K562 (cell line): ENCODE measurements around the gene CLCF1. TPM values are rescaled to one million over a fixed set of nuclear protein-coding genes. Genes with fewer than 3 reads are reported as not detected.

Experiments used
- ATF7 ChIP-seq: fragments of 450-650 bp; IDR thresholded peaks from 2 replicates; pipeline ENCODE4 v1.7.1; 2014; ENCODE audit warnings: mild to moderate bottlenecking, moderate library complexity
- BRD9 ChIP-seq: fragments of 450-650 bp; IDR thresholded peaks from 2 replicates; pipeline ENCODE4 v1.6.1; 2018; ENCODE audit warnings: low read depth; ENCODE audit not compliant: partially characterized antibody
- DACH1 ChIP-seq: fragments of 450-650 bp; IDR thresholded peaks from 2 replicates; pipeline ENCODE4 v1.6.1; 2018; ENCODE audit not compliant: partially characterized antibody
- FIP1L1 ChIP-seq: fragments of 200-400 bp; formaldehyde crosslinking; IDR thresholded peaks from 2 replicates; pipeline ENCODE4 v1.6.1; 2018; ENCODE audit warnings: mild to moderate bottlenecking, low read depth, low read length; ENCODE audit not compliant: poor library complexity, severe bottlenecking
- FOXK1 ChIP-seq: sonication (generic); formaldehyde crosslinking; IDR thresholded peaks from 2 replicates; pipeline ENCODE4 v1.8.0; 2022; ENCODE audit warnings: missing genetic modification reagents, mild to moderate bottlenecking, borderline replicate concordance
- HLTF ChIP-seq: fragments of 450-650 bp; IDR thresholded peaks from 2 replicates; pipeline ENCODE4 v1.6.1; 2016
- NFIX ChIP-seq: fragments of 250-450 bp; sonication (Bioruptor Pico); IDR thresholded peaks from 2 replicates; pipeline ENCODE4 v1.4.0; 2020; ENCODE audit warnings: low read depth, mild to moderate bottlenecking, moderate library complexity
- POLR2AphosphoS5 ChIP-seq: IDR thresholded peaks from 2 replicates; pipeline ENCODE4 v1.6.1; 2011; ENCODE audit warnings: mild to moderate bottlenecking, low read depth, low read length, moderate library complexity; ENCODE audit not compliant: control insufficient read depth, insufficient read depth
- POLR3G ChIP-seq: IDR thresholded peaks from 2 replicates; pipeline ENCODE4 v1.6.1; 2011; ENCODE audit not compliant: insufficient read length, insufficient replicate concordance; ENCODE audit errors: extremely low read depth
- SIN3A ChIP-seq, 2 experiments: fragments of 150-350 bp in 1 of 2; IDR thresholded peaks; 2 replicates each; pipeline ENCODE4 v1.6.1; 2011 to 2016; ENCODE audit warnings: borderline replicate concordance in 2 of 2, low read depth in 2 of 2, low read length in 2 of 2, mild to moderate bottlenecking in 2 of 2, moderate library complexity in 2 of 2; ENCODE audit not compliant: control insufficient read depth in 1 of 2
- SMAD4 ChIP-seq: fragments of 250-450 bp; sonication (Bioruptor Pico); conservative IDR thresholded peaks from 2 replicates; pipeline ENCODE4 v1.8.0; 2021; ENCODE audit warnings: inconsistent platforms, mild to moderate bottlenecking, moderate library complexity
- SNIP1 ChIP-seq: fragments of 450-650 bp; IDR thresholded peaks from 2 replicates; pipeline ENCODE4 v1.7.1; 2017; ENCODE audit warnings: low read depth, mild to moderate bottlenecking
- STAG1 ChIP-seq: sonication (generic); formaldehyde crosslinking; IDR thresholded peaks from 2 replicates; pipeline ENCODE4 v1.5.0; 2020; ENCODE audit warnings: missing genetic modification reagents, borderline replicate concordance
- TEAD2 ChIP-seq: fragments of 450-650 bp; IDR thresholded peaks from 2 replicates; pipeline ENCODE4 v1.6.1; 2016; ENCODE audit warnings: missing genetic modification characterization, control low read depth, missing compliant biosample characterization
- TRIM28 ChIP-seq: fragments of 450-650 bp; IDR thresholded peaks from 2 replicates; pipeline ENCODE4 v1.6.1; 2017
- ZBTB1 ChIP-seq: sonication (generic); formaldehyde crosslinking; IDR thresholded peaks from 2 replicates; pipeline ENCODE4 v1.8.1; 2023; ENCODE audit warnings: missing genetic modification reagents, low read depth, mild to moderate bottlenecking, borderline replicate concordance
- ZNF239 ChIP-seq: fragments of 250-450 bp; sonication (Bioruptor Pico); IDR thresholded peaks from 2 replicates; pipeline ENCODE4 v1.4.0; 2020; ENCODE audit warnings: mild to moderate bottlenecking
- ZNF24 ChIP-seq: fragments of 450-650 bp; IDR thresholded peaks from 2 replicates; pipeline ENCODE4 v1.6.1; 2016
- ZNF263 ChIP-seq: sonication (generic); formaldehyde crosslinking; IDR thresholded peaks from 2 replicates; pipeline ENCODE4 v1.8.0; 2022; ENCODE audit warnings: mild to moderate bottlenecking, missing genetic modification reagents, borderline replicate concordance
- ZNF384 ChIP-seq: IDR thresholded peaks from 2 replicates; pipeline ENCODE4 v1.6.1; 2012; ENCODE audit warnings: low read depth, low read length, improper control_type of control experiment
- ZNF717 ChIP-seq: fragments of 250-450 bp; sonication (Bioruptor Pico); IDR thresholded peaks from 2 replicates; pipeline ENCODE4 v1.5.0; 2021
- ZNF830 ChIP-seq: fragments of 250-450 bp; sonication (Bioruptor Pico); IDR thresholded peaks from 2 replicates; pipeline ENCODE4 v1.5.0; 2021; ENCODE audit warnings: mild to moderate bottlenecking
- polyA plus RNA-seq, 8 experiments: library from polyadenylated mRNA; depleted of rRNA in 4 of 8; stranded (reverse) in 5 of 8; unstranded in 3 of 8; fragments of >200 nt; fragmentation: Nextera tagmentation in 2 of 8; fragmentation: Illumina TruSeq in 1 of 8; extraction: Ambion mirVana in 2 of 8; extraction: Trizol in 1 of 8; gene quantifications; 2 replicates each; pipeline versions ENCODE4 v1.2.1 to v1.2.3, GENCODE V29; 2011 to 2014; ENCODE audit warnings: inconsistent platforms in 1 of 8, missing spikeins in 1 of 8
- total RNA-seq, 7 experiments: library from RNA; depleted of rRNA in 6 of 7; stranded (reverse); fragments of >200 nt in 6 of 7; fragmentation: Illumina TruSeq in 2 of 7; extraction: Trizol in 2 of 7; gene quantifications; 2 replicates each; pipeline versions ENCODE4 v1.2.1 to v1.2.3, GENCODE V29; 2011 to 2021; ENCODE audit warnings: low replicate concordance in 1 of 7
- TF ChIP-seq, protein P1 (sequence below), 2 experiments: fragments of 450-650 bp; IDR thresholded peaks; 2 replicates each; pipeline ENCODE4 v1.6.1; 2018; ENCODE audit warnings: mild to moderate bottlenecking in 2 of 2, low read depth in 1 of 2; ENCODE audit not compliant: partially characterized antibody in 2 of 2
- TF ChIP-seq, protein P2 (sequence below): fragments of 250-450 bp; sonication (Bioruptor Pico); IDR thresholded peaks from 2 replicates; pipeline ENCODE4 v1.8.0; 2021; ENCODE audit warnings: moderate library complexity, mild to moderate bottlenecking, inconsistent platforms

The CLCF1 gene
- total and polyA plus RNA-seq, 9 of the 15 experiments (the other 6 are each of a cell fraction or from before 2014, with no cell fraction given) = 0.49 to 5.8 (median 3.0) TPM

DNA sequence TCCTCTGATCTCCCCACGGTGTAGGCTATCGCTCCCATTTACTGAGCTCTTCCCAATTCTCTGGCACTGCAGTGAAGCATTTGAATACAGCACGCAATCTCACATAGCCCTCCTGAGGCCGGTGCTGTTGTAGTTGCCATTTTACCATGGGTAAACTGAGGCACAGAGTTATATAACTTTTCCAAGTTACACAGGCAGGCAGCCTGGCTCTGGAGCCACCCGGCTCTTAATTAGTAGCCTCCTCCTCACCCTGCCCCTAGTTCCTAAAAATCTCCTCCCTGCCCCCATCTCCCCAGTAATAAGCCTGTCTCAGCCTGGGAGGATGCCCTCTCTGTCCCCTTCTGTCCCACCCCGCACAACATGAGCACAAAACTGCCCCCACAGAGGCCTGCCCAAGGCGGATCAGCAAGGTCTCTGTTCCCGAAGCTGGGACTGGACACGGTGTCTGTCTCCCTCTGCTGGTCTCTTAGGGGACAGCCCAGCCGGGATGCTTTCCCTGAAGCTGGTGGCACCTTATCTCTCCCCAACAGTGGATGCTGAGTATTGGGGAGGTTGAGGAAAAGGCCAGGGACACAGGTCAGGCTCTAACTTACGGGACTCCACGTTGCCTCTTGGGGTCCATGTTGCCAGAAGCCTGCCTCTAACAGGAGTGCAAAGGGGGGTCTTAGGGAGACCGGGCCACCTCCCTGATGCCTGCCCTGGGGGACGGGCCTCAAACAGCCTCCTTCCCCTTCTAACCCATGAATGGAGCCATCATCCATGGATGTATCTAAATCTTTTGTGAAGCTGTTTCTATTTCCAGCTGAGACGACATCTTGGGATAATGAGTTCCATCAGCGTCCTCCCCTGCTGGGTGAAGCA is 9.1 kb upstream of the CLCF1 start (continued):
- TF ChIP-seq STAG1 (CRISPR knock-in tag) (peak; percentile 90; the same call in 1 of the 2 replicates), TEAD2 (tag) (no peak), NFIX (CRISPR knock-in tag) (no peak), BRD9 (peak; percentile 88), POLR2AphosphoS5 (no peak), FIP1L1 (no peak), ATF7 (no peak), ZNF384 (0 out of 2 replicates have a peak, but pooled peaks have one; percentile 9), POLR3G (no peak), HLTF (no peak), TRIM28 (no peak), FOXK1 (no peak; the same call in 1 of the 2 replicates), SNIP1 (no peak), ZNF24 (no peak), DACH1 (no peak), ZBTB1 (CRISPR knock-in tag) (no peak), ZNF717 (CRISPR knock-in tag) (no peak), ZNF239 (no peak), ZNF263 (CRISPR knock-in tag) (peak; percentile 39; the same call in 1 of the 2 replicates), SMAD4 (CRISPR knock-in tag) (no peak), SIN3A (IDR thresholded peaks at IDR 0.05; ENCODE audit: borderline replicate concordance in 2 of 2, control insufficient read depth in 1 of 2, low read depth in 2 of 2, low read length in 2 of 2) (no peak), ZNF830 (CRISPR knock-in tag) (0 out of 2 replicates have a peak, but pooled peaks have one; percentile 46)
- TF ChIP-seq, protein P1, sequence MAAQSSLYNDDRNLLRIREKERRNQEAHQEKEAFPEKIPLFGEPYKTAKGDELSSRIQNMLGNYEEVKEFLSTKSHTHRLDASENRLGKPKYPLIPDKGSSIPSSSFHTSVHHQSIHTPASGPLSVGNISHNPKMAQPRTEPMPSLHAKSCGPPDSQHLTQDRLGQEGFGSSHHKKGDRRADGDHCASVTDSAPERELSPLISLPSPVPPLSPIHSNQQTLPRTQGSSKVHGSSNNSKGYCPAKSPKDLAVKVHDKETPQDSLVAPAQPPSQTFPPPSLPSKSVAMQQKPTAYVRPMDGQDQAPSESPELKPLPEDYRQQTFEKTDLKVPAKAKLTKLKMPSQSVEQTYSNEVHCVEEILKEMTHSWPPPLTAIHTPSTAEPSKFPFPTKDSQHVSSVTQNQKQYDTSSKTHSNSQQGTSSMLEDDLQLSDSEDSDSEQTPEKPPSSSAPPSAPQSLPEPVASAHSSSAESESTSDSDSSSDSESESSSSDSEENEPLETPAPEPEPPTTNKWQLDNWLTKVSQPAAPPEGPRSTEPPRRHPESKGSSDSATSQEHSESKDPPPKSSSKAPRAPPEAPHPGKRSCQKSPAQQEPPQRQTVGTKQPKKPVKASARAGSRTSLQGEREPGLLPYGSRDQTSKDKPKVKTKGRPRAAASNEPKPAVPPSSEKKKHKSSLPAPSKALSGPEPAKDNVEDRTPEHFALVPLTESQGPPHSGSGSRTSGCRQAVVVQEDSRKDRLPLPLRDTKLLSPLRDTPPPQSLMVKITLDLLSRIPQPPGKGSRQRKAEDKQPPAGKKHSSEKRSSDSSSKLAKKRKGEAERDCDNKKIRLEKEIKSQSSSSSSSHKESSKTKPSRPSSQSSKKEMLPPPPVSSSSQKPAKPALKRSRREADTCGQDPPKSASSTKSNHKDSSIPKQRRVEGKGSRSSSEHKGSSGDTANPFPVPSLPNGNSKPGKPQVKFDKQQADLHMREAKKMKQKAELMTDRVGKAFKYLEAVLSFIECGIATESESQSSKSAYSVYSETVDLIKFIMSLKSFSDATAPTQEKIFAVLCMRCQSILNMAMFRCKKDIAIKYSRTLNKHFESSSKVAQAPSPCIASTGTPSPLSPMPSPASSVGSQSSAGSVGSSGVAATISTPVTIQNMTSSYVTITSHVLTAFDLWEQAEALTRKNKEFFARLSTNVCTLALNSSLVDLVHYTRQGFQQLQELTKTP (IDR thresholded peaks at IDR 0.05; ENCODE audit: low read depth in 1 of 2, partially characterized antibody in 2 of 2) = no peak
- TF ChIP-seq, protein P2, sequence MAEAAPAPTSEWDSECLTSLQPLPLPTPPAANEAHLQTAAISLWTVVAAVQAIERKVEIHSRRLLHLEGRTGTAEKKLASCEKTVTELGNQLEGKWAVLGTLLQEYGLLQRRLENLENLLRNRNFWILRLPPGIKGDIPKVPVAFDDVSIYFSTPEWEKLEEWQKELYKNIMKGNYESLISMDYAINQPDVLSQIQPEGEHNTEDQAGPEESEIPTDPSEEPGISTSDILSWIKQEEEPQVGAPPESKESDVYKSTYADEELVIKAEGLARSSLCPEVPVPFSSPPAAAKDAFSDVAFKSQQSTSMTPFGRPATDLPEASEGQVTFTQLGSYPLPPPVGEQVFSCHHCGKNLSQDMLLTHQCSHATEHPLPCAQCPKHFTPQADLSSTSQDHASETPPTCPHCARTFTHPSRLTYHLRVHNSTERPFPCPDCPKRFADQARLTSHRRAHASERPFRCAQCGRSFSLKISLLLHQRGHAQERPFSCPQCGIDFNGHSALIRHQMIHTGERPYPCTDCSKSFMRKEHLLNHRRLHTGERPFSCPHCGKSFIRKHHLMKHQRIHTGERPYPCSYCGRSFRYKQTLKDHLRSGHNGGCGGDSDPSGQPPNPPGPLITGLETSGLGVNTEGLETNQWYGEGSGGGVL (CRISPR knock-in tag) = no peak
